ENCODE data around the gene CAMK2D. TPM values are rescaled to one million over a fixed set of nuclear protein-coding genes. Genes with fewer than 3 reads are reported as not detected.

The CAMK2D gene
- total RNA-seq, 1 donor = 207 TPM

- peaks cover 2% of the 10 kb centered on the region for H4K20me1 ChIP-seq (ENCODE audit: insufficient read depth, low read length)
Measured at GRCh38 chr4:113604955-113605354, 156.6 kb downstream of the CAMK2D start.

GRCh38 chr4:113603911-113604310 lies 157.6 kb downstream of the CAMK2D start:
- DNase-seq (ENCODE audit: insufficient read length, low spot score, missing footprints) = no peak
- Histone ChIP-seq H3K4me1 (ENCODE audit: insufficient read depth, low read length) (peaks cover 18% of the 10 kb centered on the region), H3K79me2 (ENCODE audit: insufficient read depth, low read length) (peaks cover 61% of the 10 kb centered on the region), H3K9me3 (ENCODE audit: low read depth, low read length) (no peaks in the 10 kb centered on the region), H3K27ac (ENCODE audit: low read depth, low read length) (no peak overlapping the region), H3K4me3 (ENCODE audit: insufficient read depth, low read length) (no peak overlapping the region), H4K20me1 (ENCODE audit: insufficient read depth, low read length) (peaks cover 5% of the 10 kb centered on the region), H3K36me3 (ENCODE audit: insufficient read depth, low read length) (peaks cover 18% of the 10 kb centered on the region), H3K4me2 (ENCODE audit: insufficient read depth, low read length) (no peak overlapping the region), H2AFZ (ENCODE audit: low read length) (no peak overlapping the region), H3K27me3 (ENCODE audit: insufficient read depth, low read length) (no peaks in the 10 kb centered on the region)
- no peak for TF ChIP-seq CTCF (IDR thresholded peaks at IDR 0.05; ENCODE audit: extremely low read depth, low read depth, low read length)

More at GRCh38 chr4:113604955-113605354, 156.6 kb downstream of the CAMK2D start:
- no peak for DNase-seq (ENCODE audit: insufficient read length, low spot score, missing footprints)
- Histone ChIP-seq H3K36me3 (ENCODE audit: insufficient read depth, low read length) (peaks cover 18% of the 10 kb centered on the region), H3K4me2 (ENCODE audit: insufficient read depth, low read length) (no peak overlapping the region), H3K27ac (ENCODE audit: low read depth, low read length) (peak overlapping the region; percentile 43), H3K27me3 (ENCODE audit: insufficient read depth, low read length) (no peaks in the 10 kb centered on the region), H3K9me3 (ENCODE audit: low read depth, low read length) (no peaks in the 10 kb centered on the region), H3K79me2 (ENCODE audit: insufficient read depth, low read length) (peaks cover 60% of the 10 kb centered on the region), H3K4me1 (ENCODE audit: insufficient read depth, low read length) (peaks cover 18% of the 10 kb centered on the region), H2AFZ (ENCODE audit: low read length) (no peak overlapping the region), H3K4me3 (ENCODE audit: insufficient read depth, low read length) (no peak overlapping the region)
- no peak for TF ChIP-seq CTCF (IDR thresholded peaks at IDR 0.05; ENCODE audit: extremely low read depth, low read depth, low read length)

GRCh38 chr4:113602646-113603228 lies 158.8 kb downstream of the CAMK2D start:
- no peak for TF ChIP-seq CTCF (IDR thresholded peaks at IDR 0.05; ENCODE audit: extremely low read depth, low read depth, low read length)

GRCh38 chr4:113601636-113602035 lies 159.9 kb downstream of the CAMK2D start:
- Histone ChIP-seq H3K4me3 (ENCODE audit: insufficient read depth, low read length) (no peak overlapping the region), H3K27ac (ENCODE audit: low read depth, low read length) (no peak overlapping the region), H3K4me1 (ENCODE audit: insufficient read depth, low read length) (peaks cover 18% of the 10 kb centered on the region), H3K4me2 (ENCODE audit: insufficient read depth, low read length) (no peak overlapping the region), H4K20me1 (ENCODE audit: insufficient read depth, low read length) (peaks cover 5% of the 10 kb centered on the region), H2AFZ (ENCODE audit: low read length) (no peak overlapping the region), H3K79me2 (ENCODE audit: insufficient read depth, low read length) (peaks cover 59% of the 10 kb centered on the region), H3K27me3 (ENCODE audit: insufficient read depth, low read length) (no peaks in the 10 kb centered on the region), H3K36me3 (ENCODE audit: insufficient read depth, low read length) (peaks cover 8% of the 10 kb centered on the region), H3K9me3 (ENCODE audit: low read depth, low read length) (no peaks in the 10 kb centered on the region)
- TF ChIP-seq CTCF (IDR thresholded peaks at IDR 0.05; ENCODE audit: extremely low read depth, low read depth, low read length) = no peak
- no peak for DNase-seq (ENCODE audit: insufficient read length, low spot score, missing footprints)

More at GRCh38 chr4:113602646-113603228, 158.8 kb downstream of the CAMK2D start:
- H3K27ac ChIP-seq (ENCODE audit: low read depth, low read length) = no peak overlapping the region
- peaks cover 13% of the 10 kb centered on the region for H3K36me3 ChIP-seq (ENCODE audit: insufficient read depth, low read length)
- no peak overlapping the region for H2AFZ ChIP-seq (ENCODE audit: low read length)
- no peak overlapping the region for H3K4me3 ChIP-seq (ENCODE audit: insufficient read depth, low read length)
- H4K20me1 ChIP-seq (ENCODE audit: insufficient read depth, low read length) = peaks cover 5% of the 10 kb centered on the region
- no peak overlapping the region for H3K4me2 ChIP-seq (ENCODE audit: insufficient read depth, low read length)
- H3K9me3 ChIP-seq (ENCODE audit: low read depth, low read length) = no peaks in the 10 kb centered on the region
- H3K27me3 ChIP-seq (ENCODE audit: insufficient read depth, low read length) = no peaks in the 10 kb centered on the region
- DNase-seq (ENCODE audit: insufficient read length, low spot score, missing footprints) = no peak
- peaks cover 62% of the 10 kb centered on the region for H3K79me2 ChIP-seq (ENCODE audit: insufficient read depth, low read length)
- H3K4me1 ChIP-seq (ENCODE audit: insufficient read depth, low read length) = peaks cover 18% of the 10 kb centered on the region

Data from osteoblast (primary cell).